Body of pancreas (tissue), 4 donors: ENCODE measurements around the gene CRISP1. TPM values are rescaled to one million over a fixed set of nuclear protein-coding genes. Genes with fewer than 3 reads are reported as not detected.
"Not testable (repeated sequence)": the region's sequence is repeated elsewhere in the genome, so short reads cannot be mapped to it uniquely, and the experiment has no call there.

ENCODE experiments used
- ATAC-seq: fragments of 150-250 bp; one replicate; pipeline ENCODE4 v1.9.1; 2016
- DNase-seq, 4 donors: peaks; one replicate each; pipeline ENCODE4 v3.0.0-alpha.2; 2019
- H3K27ac ChIP-seq, 4 donors: fragments of 200-600 bp; sonication (generic); 1 replicate in 3 of 4; 2 replicates in 1 of 4; pipeline versions ENCODE4 v1.5.1 to v1.6.1; 2016 to 2019; ENCODE audit warnings: mild to moderate bottlenecking in 1 of 4, mixed read lengths in 1 of 4, moderate library complexity in 1 of 4
- H3K27me3 ChIP-seq, 2 donors: fragments of 200-600 bp; sonication (generic); one replicate each; pipeline ENCODE4 v1.6.0; 2016; ENCODE audit warnings: mild to moderate bottlenecking in 1 of 2
- H3K36me3 ChIP-seq, 2 donors: fragments of 200-600 bp; sonication (generic); replicated peaks in 1 of 2; 2 replicates each; pipeline ENCODE4 v1.5.1; 2016; ENCODE audit warnings: low read depth in 2 of 2; ENCODE audit not compliant: insufficient read depth in 1 of 2
- H3K4me1 ChIP-seq: fragments of 200-600 bp; sonication (generic); one replicate; pipeline ENCODE4 v1.6.0; 2016
- H3K4me3 ChIP-seq, 2 donors: fragments of 200-600 bp; sonication (generic); 1 replicate in 1 of 2; 2 replicates in 1 of 2; pipeline ENCODE4 v1.5.1; 2016 to 2019
- H3K9me3 ChIP-seq, 3 donors: fragments of 200-600 bp; sonication (generic); 1 replicate in 2 of 3; 2 replicates in 1 of 3; pipeline ENCODE4 v1.5.1; 2016
- POLR2A ChIP-seq, 3 donors: fragments of 450-650 bp; IDR thresholded peaks; one replicate each; pipeline ENCODE4 v1.6.1; 2016; ENCODE audit warnings: antibody characterized with exemption in 3 of 3, mild to moderate bottlenecking in 2 of 3
- WGBS, 2 donors: methylation state at CpG; one replicate each; pipeline ENCODE4 v1.1.5; 2017; 5-methylcytosine and 5-hydroxymethylcytosine counted together
- intact Hi-C: fragments of 100-400 bp; cut with DNase I; formaldehyde crosslinking; loops from one replicate; pipeline ENCODE4 v1.15.1; 2023
- total RNA-seq, 2 donors: library from RNA; depleted of rRNA; stranded (reverse); fragments of >200 nt; gene quantifications; one replicate each; pipeline ENCODE4 v1.1.0, GENCODE V29; 2016
- TF ChIP-seq, protein P1 (sequence below), 7 experiments: fragments of 450-650 bp in 4 of 7; fragments of 200-600 bp in 3 of 7; sonication (generic) in 3 of 7; IDR thresholded peaks; one replicate each; pipeline ENCODE4 v1.5.1; 2016 to 2019; ENCODE audit warnings: antibody characterized with exemption in 7 of 7

CRISP1 gene
- total RNA-seq, 2 donors from 2014 or later = not detected

DNA sequence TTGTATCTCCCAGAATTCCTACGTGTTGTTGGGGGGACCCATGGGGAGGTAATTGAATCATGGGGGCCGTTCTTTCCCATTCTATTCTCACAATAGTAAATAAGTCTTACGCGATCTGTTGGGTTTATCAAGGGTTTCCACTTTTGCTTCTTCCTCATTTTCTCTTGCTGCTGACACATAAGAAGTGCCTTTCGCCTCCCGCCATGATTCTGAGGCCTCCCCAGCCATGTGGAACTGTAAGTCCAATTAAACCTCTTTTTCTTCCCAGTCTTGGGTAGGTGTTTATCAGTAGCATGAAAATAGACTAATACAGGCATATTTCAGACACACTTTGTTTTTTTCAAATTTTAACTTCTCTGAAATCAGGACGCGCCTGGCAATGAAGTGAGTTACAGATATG, 64.8 kb downstream of the CRISP1 start:
- intact Hi-C loops = no loop called here
- ATAC-seq (no peak), DNase-seq (no peak)
- no peaks in the 10 kb centered on the region for H3K27me3 ChIP-seq
- H3K36me3 ChIP-seq = no peaks in the 10 kb centered on the region
- no peak overlapping the region for H3K4me3 ChIP-seq
- H3K9me3 ChIP-seq = no peaks in the 10 kb centered on the region
- WGBS, 2 donors = 88 to 94% methylated on average over 8 of the region's 8 CpGs
- H3K27ac ChIP-seq = no peak overlapping the region
- TF ChIP-seq, protein P1, sequence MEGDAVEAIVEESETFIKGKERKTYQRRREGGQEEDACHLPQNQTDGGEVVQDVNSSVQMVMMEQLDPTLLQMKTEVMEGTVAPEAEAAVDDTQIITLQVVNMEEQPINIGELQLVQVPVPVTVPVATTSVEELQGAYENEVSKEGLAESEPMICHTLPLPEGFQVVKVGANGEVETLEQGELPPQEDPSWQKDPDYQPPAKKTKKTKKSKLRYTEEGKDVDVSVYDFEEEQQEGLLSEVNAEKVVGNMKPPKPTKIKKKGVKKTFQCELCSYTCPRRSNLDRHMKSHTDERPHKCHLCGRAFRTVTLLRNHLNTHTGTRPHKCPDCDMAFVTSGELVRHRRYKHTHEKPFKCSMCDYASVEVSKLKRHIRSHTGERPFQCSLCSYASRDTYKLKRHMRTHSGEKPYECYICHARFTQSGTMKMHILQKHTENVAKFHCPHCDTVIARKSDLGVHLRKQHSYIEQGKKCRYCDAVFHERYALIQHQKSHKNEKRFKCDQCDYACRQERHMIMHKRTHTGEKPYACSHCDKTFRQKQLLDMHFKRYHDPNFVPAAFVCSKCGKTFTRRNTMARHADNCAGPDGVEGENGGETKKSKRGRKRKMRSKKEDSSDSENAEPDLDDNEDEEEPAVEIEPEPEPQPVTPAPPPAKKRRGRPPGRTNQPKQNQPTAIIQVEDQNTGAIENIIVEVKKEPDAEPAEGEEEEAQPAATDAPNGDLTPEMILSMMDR (IDR thresholded peaks at IDR 0.05) = no peak
- no peak for TF ChIP-seq POLR2A (IDR thresholded peaks at IDR 0.05)
- no peaks in the 10 kb centered on the region for H3K4me1 ChIP-seq

DNA sequence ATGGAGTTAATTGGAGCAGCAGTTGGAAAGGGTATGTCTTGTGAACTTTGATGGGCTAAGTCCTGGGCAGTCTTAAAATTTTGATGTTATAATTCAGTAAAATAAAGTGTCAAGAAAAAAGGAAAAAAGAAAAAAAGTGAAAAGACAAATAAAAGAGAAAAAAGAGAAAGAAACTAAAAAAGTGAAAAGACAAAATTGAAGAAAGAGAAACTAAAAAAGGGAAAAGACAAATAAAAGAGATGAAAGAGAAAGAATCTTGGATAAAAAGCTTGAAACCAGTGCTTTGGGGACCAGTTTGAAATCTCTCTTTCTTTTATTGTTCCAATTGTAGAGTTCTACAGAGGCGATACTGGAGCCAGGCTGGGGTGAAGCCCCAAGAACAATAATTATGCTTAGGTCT, 67.2 kb downstream of the CRISP1 start:
- Histone ChIP-seq H3K27ac (no peak overlapping the region), H3K4me3 (no peak overlapping the region), H3K4me1 (no peaks in the 10 kb centered on the region), H3K9me3 (no peaks in the 10 kb centered on the region), H3K36me3 (no peaks in the 10 kb centered on the region), H3K27me3 (no peaks in the 10 kb centered on the region)
- intact Hi-C loops = no loop called here
- no peak for TF ChIP-seq POLR2A (IDR thresholded peaks at IDR 0.05)
- TF ChIP-seq, protein P1 (IDR thresholded peaks at IDR 0.05) = no peak
- DNase-seq (no peak), ATAC-seq (no peak)
- 90 to 100% methylated on average over 1 of the region's 1 CpG for WGBS, 2 donors

DNA sequence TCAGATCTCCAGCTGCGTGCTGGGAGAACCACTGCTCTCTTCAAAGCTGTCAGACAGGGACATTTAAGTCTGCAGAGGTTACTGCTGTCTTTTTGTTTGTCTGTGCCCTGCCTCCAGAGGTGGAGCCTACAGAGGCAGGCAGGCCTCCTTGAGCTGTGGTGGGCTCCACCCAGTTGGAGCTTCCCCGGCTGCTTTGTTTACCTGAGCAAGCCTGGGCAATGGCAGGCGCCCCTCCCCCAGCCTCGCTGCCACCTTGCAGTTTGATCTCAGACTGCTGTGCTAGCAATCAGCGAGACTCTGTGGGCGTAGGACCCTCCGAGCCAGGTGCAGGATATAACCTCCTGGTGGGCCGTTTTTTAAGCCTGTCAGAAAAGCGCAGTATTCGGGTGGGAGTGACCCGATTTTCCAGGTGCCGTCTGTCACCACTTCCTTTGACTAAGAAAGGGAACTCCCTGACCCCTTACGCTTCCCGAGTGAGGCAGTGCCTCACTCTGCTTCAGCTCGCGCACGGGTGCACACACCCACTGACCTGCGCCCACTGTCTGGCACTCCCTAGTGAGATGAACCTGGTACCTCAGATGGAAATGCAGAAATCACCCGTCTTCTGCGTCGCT, 69.4 kb downstream of the CRISP1 start:
- DNase-seq, H3K27me3 ChIP-seq, H3K4me3 ChIP-seq, H3K9me3 ChIP-seq, H3K4me1 ChIP-seq, H3K27ac ChIP-seq, intact Hi-C loops, ATAC-seq, H3K36me3 ChIP-seq: not testable (repeated sequence)
- 76 to 87% methylated on average over 18 to 20 of the region's 21 CpGs for WGBS, 2 donors

DNA sequence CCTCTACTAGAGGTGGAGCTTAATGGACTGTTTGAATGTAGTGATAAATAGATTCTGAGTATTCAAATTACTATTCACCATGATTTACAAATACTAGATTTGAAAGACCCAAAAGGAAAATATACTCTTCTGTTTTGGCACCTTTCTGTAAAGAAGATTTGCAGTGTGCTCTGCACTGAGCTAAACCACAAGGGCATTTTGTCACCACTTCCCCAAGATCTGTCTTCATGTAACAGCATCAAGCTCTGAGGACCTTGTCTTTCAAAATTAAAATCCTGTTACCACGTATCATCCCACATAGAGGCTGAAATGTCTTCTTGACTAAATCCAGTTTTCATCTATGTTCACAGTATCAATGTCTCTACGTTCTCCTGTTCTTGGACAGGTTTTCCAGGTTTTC, 76.0 kb downstream of the CRISP1 start:
- no peak for TF ChIP-seq POLR2A (IDR thresholded peaks at IDR 0.05)
- TF ChIP-seq, protein P1 (IDR thresholded peaks at IDR 0.05) = no peak
- 56 to 67% methylated on average over 2 of the region's 2 CpGs for WGBS, 2 donors

DNA sequence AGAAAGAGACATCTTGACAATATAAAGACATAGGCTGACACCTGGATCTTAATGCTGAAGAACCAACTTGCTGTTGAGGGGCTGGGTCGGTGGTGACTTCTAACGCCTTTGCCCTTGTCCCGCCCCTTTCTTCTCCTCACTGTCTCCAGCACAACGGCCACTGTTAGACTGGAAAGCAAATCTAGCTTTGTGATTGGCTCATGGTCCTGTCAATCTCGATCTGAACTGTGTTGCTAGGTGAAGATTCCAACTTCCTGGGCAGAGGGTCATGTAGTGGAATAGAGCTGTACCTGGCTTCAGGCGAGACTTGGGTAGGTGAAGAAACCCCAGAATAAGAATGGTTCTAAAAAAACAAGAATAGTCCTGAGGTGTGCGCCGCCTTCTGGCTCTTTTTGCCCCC, 79.2 kb downstream of the CRISP1 start, which contains the start of gene PGK2:
PGK2 (minus strand) TSS at position 110 of the 400 bp plus-strand sequence; CDS start at position 12, 98 bp downstream.
- WGBS, 2 donors = 80 to 83% methylated on average over 8 of the region's 8 CpGs
- Histone ChIP-seq H3K9me3 (no peaks in the 10 kb centered on the region), H3K27me3 (no peaks in the 10 kb centered on the region), H3K4me3 (no peak within 1 kb of the TSS), H3K4me1 (no peaks in the 10 kb centered on the region), H3K36me3 (no peaks in the 10 kb centered on the region), H3K27ac (no peak within 1 kb of the TSS)
- no peak for TF ChIP-seq POLR2A (IDR thresholded peaks at IDR 0.05)
- TF ChIP-seq, protein P1 (IDR thresholded peaks at IDR 0.05) = no peak
- DNase-seq = no peak
- intact Hi-C loops = no loop called here
- ATAC-seq = no peak

More for the DNA sequence above, 76.0 kb downstream of the CRISP1 start:
- H3K27ac ChIP-seq = no peak overlapping the region
- H3K4me1 ChIP-seq = no peaks in the 10 kb centered on the region
- no peaks in the 10 kb centered on the region for H3K27me3 ChIP-seq
- H3K9me3 ChIP-seq = no peaks in the 10 kb centered on the region
- ATAC-seq (no peak), DNase-seq (no peak)
- intact Hi-C loops = no loop called here
- H3K36me3 ChIP-seq = no peaks in the 10 kb centered on the region
- no peak overlapping the region for H3K4me3 ChIP-seq
